ENCODE data around the gene TNFSF10. TPM values are rescaled to one million over a fixed set of nuclear protein-coding genes. Genes with fewer than 3 reads are reported as not detected.

TNFSF10 gene
- total RNA-seq, 4 donors from 2014 or later: 23.3 to 31.4 (median 27.7) TPM

DNA sequence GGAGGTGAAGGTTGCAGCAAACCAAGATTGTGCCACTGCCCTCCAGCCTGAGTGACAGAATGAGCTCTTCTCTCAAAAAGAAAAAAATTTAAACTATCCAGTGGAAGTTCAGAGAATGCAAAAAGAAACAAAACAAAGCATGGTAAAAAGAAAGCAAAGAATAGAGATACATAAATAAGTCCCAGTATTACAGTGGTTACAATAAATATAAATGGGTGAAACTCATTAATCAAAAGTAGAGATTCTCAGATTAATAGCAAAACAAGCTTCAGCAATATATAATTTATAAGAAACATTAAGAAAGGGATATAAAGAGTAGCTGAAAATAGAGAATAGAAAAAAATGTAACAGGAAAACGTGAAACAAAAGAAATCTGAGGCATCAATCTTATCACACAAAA lies 51.3 kb downstream of the TNFSF10 start:
- no peaks in the 10 kb centered on the region for H3K36me3 ChIP-seq
- H3K4me1 ChIP-seq: peaks cover 0 to 5% (median 0%) of the 10 kb centered on the region in 4 donors
- no peak for DNase-seq (ENCODE audit: extremely low spot score)
- no peaks in the 10 kb centered on the region for H3K27me3 ChIP-seq
- 67% methylated on average over 1 of the region's 1 CpG for WGBS
- no peak overlapping the region for H3K27ac ChIP-seq (replicated peaks in 1 of 4)
- TF ChIP-seq POLR2A (IDR thresholded peaks at IDR 0.05; ENCODE audit: low read depth) (no peak), POLR2AphosphoS5 (IDR thresholded peaks at IDR 0.05) (no peak)
- no peaks in the 10 kb centered on the region for H3K9me3 ChIP-seq
- intact Hi-C loops (cut with DNase I): loop anchor here (10.0 kb wide), 1 partner anchor 827 kb away; no protein-coding TSS in a partner anchor
- no peak overlapping the region for H3K4me3 ChIP-seq

DNA sequence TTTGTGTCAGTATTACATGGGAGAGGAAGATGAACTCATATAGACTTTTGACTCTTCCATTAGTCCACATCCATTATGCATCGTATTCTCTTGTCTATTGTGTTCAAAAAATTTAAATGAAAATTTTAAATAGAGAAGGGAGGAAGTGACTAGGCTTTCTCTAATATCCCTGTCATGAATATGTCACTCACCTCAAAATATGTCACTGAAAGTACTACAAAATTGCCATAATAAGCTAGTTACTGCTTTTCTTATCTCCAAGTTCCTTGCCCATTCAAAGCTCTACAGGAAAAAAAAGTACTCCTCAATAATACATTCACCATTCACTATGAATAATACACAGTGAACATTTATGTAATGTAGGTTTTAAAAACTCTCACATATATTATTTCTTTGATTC lies 52.6 kb downstream of the TNFSF10 start:
- no peaks in the 10 kb centered on the region for H3K36me3 ChIP-seq
- no peaks in the 10 kb centered on the region for H3K9me3 ChIP-seq
- H3K4me1 ChIP-seq: no peaks in the 10 kb centered on the region
- TF ChIP-seq EP300 (IDR thresholded peaks at IDR 0.05): no peak
- TF ChIP-seq POLR2AphosphoS5 (IDR thresholded peaks at IDR 0.05): no peak
- no peak for TF ChIP-seq POLR2A (IDR thresholded peaks at IDR 0.05; ENCODE audit: low read depth)
- TF ChIP-seq, protein P1, sequence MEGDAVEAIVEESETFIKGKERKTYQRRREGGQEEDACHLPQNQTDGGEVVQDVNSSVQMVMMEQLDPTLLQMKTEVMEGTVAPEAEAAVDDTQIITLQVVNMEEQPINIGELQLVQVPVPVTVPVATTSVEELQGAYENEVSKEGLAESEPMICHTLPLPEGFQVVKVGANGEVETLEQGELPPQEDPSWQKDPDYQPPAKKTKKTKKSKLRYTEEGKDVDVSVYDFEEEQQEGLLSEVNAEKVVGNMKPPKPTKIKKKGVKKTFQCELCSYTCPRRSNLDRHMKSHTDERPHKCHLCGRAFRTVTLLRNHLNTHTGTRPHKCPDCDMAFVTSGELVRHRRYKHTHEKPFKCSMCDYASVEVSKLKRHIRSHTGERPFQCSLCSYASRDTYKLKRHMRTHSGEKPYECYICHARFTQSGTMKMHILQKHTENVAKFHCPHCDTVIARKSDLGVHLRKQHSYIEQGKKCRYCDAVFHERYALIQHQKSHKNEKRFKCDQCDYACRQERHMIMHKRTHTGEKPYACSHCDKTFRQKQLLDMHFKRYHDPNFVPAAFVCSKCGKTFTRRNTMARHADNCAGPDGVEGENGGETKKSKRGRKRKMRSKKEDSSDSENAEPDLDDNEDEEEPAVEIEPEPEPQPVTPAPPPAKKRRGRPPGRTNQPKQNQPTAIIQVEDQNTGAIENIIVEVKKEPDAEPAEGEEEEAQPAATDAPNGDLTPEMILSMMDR (IDR thresholded peaks at IDR 0.05): no peak
- no peaks in the 10 kb centered on the region for H3K27me3 ChIP-seq
- H3K27ac ChIP-seq (replicated peaks in 1 of 4): no peak overlapping the region
- H3K4me3 ChIP-seq: no peak overlapping the region
- no peak for DNase-seq (ENCODE audit: extremely low spot score)
- 93% methylated on average over 1 of the region's 1 CpG for WGBS
- intact Hi-C loops (cut with DNase I): loop anchor here (10.0 kb wide), 1 partner anchor 826 kb away; no protein-coding TSS in a partner anchor

GRCh38 chr3:172467170-172467824 lies 55.9 kb downstream of the TNFSF10 start:
- H3K4me3 ChIP-seq: no peak overlapping the region
- no peaks in the 10 kb centered on the region for H3K36me3 ChIP-seq
- WGBS: 93% methylated on average over 2 of the region's 2 CpGs
- H3K9me3 ChIP-seq: no peaks in the 10 kb centered on the region
- no peaks in the 10 kb centered on the region for H3K4me1 ChIP-seq
- intact Hi-C loops (cut with DNase I): loop anchor here (10.0 kb wide), 1 partner anchor 102 kb away; no protein-coding TSS in a partner anchor
- H3K27me3 ChIP-seq: no peaks in the 10 kb centered on the region
- TF ChIP-seq EP300 (IDR thresholded peaks at IDR 0.05): no peak
- no peak for TF ChIP-seq POLR2AphosphoS5 (IDR thresholded peaks at IDR 0.05)
- no peak for TF ChIP-seq POLR2A (IDR thresholded peaks at IDR 0.05; ENCODE audit: low read depth)
- TF ChIP-seq, protein P1 (IDR thresholded peaks at IDR 0.05): no peak
- no peak overlapping the region for H3K27ac ChIP-seq (replicated peaks in 1 of 4)
- no peak for DNase-seq (ENCODE audit: extremely low spot score)

DNA sequence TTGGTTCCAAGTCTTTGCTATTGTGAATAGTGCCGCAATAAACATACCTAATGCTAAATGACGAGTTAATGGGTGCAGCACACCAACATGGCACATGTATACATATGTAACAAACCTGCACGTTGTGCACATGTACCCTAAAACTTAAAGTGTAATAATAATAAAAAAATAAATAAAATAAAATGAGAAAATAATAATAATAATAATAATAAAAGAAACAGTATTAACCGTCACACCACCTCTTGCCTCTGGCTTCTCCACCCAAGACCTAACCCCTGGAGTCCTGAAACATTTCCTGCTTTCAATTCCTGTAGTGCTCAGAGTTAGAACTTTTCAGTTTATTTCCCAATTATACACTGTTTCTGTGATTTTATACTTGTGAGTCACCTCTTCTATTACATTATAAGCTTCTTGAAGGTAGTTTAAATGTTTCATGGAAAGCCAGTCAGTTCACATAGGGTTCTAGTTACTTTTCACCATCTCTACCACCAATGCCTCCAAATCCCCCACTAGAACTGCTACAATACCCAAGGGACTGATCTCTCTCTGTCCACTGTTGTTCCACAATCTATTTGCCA lies 56.6 kb downstream of the TNFSF10 start:
- WGBS: 94% methylated on average over 4 of the region's 4 CpGs
- no peaks in the 10 kb centered on the region for H3K27me3 ChIP-seq
- intact Hi-C loops (cut with DNase I): loop anchor here (10.0 kb wide), 1 partner anchor 102 kb away; no protein-coding TSS in a partner anchor
- peaks cover 0 to 2% (median under 1%) of the 10 kb centered on the region in 4 donors for H3K4me1 ChIP-seq
- TF ChIP-seq EP300 (IDR thresholded peaks at IDR 0.05) (no peak), POLR2A (IDR thresholded peaks at IDR 0.05; ENCODE audit: low read depth) (no peak), POLR2AphosphoS5 (IDR thresholded peaks at IDR 0.05) (no peak)
- TF ChIP-seq, protein P1 (IDR thresholded peaks at IDR 0.05): no peak
- H3K4me3 ChIP-seq: no peak overlapping the region
- no peak overlapping the region for H3K27ac ChIP-seq (replicated peaks in 1 of 4)
- no peak for DNase-seq (ENCODE audit: extremely low spot score)
- H3K36me3 ChIP-seq: no peaks in the 10 kb centered on the region
- H3K9me3 ChIP-seq: no peaks in the 10 kb centered on the region

- no peak overlapping the region for H3K4me3 ChIP-seq
- DNase-seq (ENCODE audit: extremely low spot score): no peak
- H3K9me3 ChIP-seq: no peaks in the 10 kb centered on the region
- intact Hi-C loops (cut with DNase I): loop anchor here (10.0 kb wide), 1 partner anchor 100 kb away; no protein-coding TSS in a partner anchor
- peaks cover 0 to 10% (median 8%) of the 10 kb centered on the region in 4 donors for H3K4me1 ChIP-seq
- no peaks in the 10 kb centered on the region for H3K36me3 ChIP-seq
- TF ChIP-seq POLR2AphosphoS5 (IDR thresholded peaks at IDR 0.05) (no peak), EP300 (IDR thresholded peaks at IDR 0.05) (no peak), POLR2A (IDR thresholded peaks at IDR 0.05; ENCODE audit: low read depth) (no peak)
- TF ChIP-seq, protein P1 (IDR thresholded peaks at IDR 0.05): no peak
- H3K27me3 ChIP-seq: no peaks in the 10 kb centered on the region
- H3K27ac ChIP-seq (replicated peaks in 1 of 4): no peak overlapping the region
Observed at GRCh38 chr3:172465281-172465680, 57.9 kb downstream of the TNFSF10 start.

Data from esophagus muscularis mucosa (tissue), 4 donors.